Activated naive CD8-positive, alpha-beta T cell treated with anti-CD3 and anti-CD28 coated beads, Interleukin-2, amount 10 ng/mL, durations not matched to agents 7 days and 5 days (primary cell): Measurements from ENCODE around the gene POLR1G. TPM values are rescaled to one million over a fixed set of nuclear protein-coding genes. Genes with fewer than 3 reads are reported as not detected.

ENCODE experiments used
- ATAC-seq: fragments of 150-1000 bp; cut with Tn5 transposase; one replicate; pipeline ENCODE4 v1.10.0; 2021; ENCODE audit warnings: low read depth, moderate library complexity
- POLR2A ChIA-PET: fragments of 350-600 bp; sonication (Branson Sonifier 250); formaldehyde crosslinking; loops from one replicate; lab custom pipeline; 2021; ENCODE audit warnings: antibody characterized with exemption; lab: Charles Lee
- DNase-seq: peaks from one replicate; pipeline ENCODE4 v3.0.0; 2021
- H3K27ac Mint-ChIP-seq: one replicate; pipeline ENCODE4 v1.8.0; 2022; ENCODE audit warnings: mild to moderate bottlenecking, mixed read lengths
- H3K27me3 Mint-ChIP-seq: one replicate; pipeline ENCODE4 v1.8.0; 2022; ENCODE audit warnings: mild to moderate bottlenecking, moderate library complexity, mixed read lengths
- H3K36me3 Mint-ChIP-seq: one replicate; pipeline ENCODE4 v1.8.0; 2021; ENCODE audit warnings: mild to moderate bottlenecking, mixed read lengths
- H3K4me1 Mint-ChIP-seq: one replicate; pipeline ENCODE4 v1.8.0; 2021; ENCODE audit warnings: mixed read lengths
- H3K4me3 Mint-ChIP-seq: one replicate; pipeline ENCODE4 v1.8.0; 2022; ENCODE audit warnings: mild to moderate bottlenecking, moderate library complexity, mixed read lengths
- H3K9me3 Mint-ChIP-seq: one replicate; pipeline ENCODE4 v1.8.0; 2021; ENCODE audit warnings: mixed read lengths
- total RNA-seq, 2 experiments: library from RNA; stranded (reverse); gene quantifications; one replicate each; pipeline ENCODE4 v1.2.3, GENCODE V29; 2021

POLR1G gene
- total RNA-seq, 2 experiments from 2014 or later: 6.0 to 6.3 TPM

GRCh38 chr19:45376045-45376724 lies 30.3 kb upstream of the POLR1G start:
- Mint-ChIP-seq H3K27ac (no peak overlapping the region), H3K27me3 (peaks cover 8% of the 10 kb centered on the region), H3K4me3 (no peak overlapping the region), H3K4me1 (peaks cover 2% of the 10 kb centered on the region), H3K36me3 (no peaks in the 10 kb centered on the region), H3K9me3 (no peaks in the 10 kb centered on the region)
- POLR2A ChIA-PET: no interaction called here
- no peak for ATAC-seq
- no peak for DNase-seq

- no peak overlapping the region for H3K4me3 Mint-ChIP-seq
Observed at GRCh38 chr19:45380107-45380506, 26.3 kb upstream of the POLR1G start.

GRCh38 chr19:45382426-45382825 lies 24.0 kb upstream of the POLR1G start:
- no peak for DNase-seq
- Mint-ChIP-seq H3K9me3 (no peaks in the 10 kb centered on the region), H3K4me3 (no peak overlapping the region), H3K4me1 (peaks cover 1% of the 10 kb centered on the region), H3K27me3 (peaks cover 22% of the 10 kb centered on the region), H3K27ac (no peak overlapping the region), H3K36me3 (no peaks in the 10 kb centered on the region)
- no peak for ATAC-seq
- POLR2A ChIA-PET: no interaction called here

More at GRCh38 chr19:45380107-45380506, 26.3 kb upstream of the POLR1G start:
- H3K36me3 Mint-ChIP-seq: no peaks in the 10 kb centered on the region
- no peaks in the 10 kb centered on the region for H3K4me1 Mint-ChIP-seq
- DNase-seq: no peak
- no peak overlapping the region for H3K27ac Mint-ChIP-seq
- H3K9me3 Mint-ChIP-seq: no peaks in the 10 kb centered on the region
- ATAC-seq: no peak
- POLR2A ChIA-PET: no interaction called here
- H3K27me3 Mint-ChIP-seq: peaks cover 7% of the 10 kb centered on the region

- Mint-ChIP-seq H3K4me3 (no peak overlapping the region), H3K27me3 (peaks cover 34% of the 10 kb centered on the region), H3K9me3 (no peaks in the 10 kb centered on the region), H3K4me1 (peaks cover 1% of the 10 kb centered on the region), H3K36me3 (no peaks in the 10 kb centered on the region), H3K27ac (no peak overlapping the region)
- DNase-seq: no peak
- POLR2A ChIA-PET: interaction anchor here (0.6 kb wide), 1 partner anchor 367 kb away, joined by 3 read pairs; no protein-coding TSS in a partner anchor
- no peak for ATAC-seq
Observed at GRCh38 chr19:45385392-45386221, 20.8 kb upstream of the POLR1G start.

- H3K9me3 Mint-ChIP-seq: no peaks in the 10 kb centered on the region
- ATAC-seq (no peak), DNase-seq (no peak)
- H3K36me3 Mint-ChIP-seq: peaks cover 2% of the 10 kb centered on the region
- POLR2A ChIA-PET: no interaction called here
- peaks cover 2% of the 10 kb centered on the region for H3K4me1 Mint-ChIP-seq
- peaks cover 30% of the 10 kb centered on the region for H3K27me3 Mint-ChIP-seq
- no peak overlapping the region for H3K4me3 Mint-ChIP-seq
- no peak overlapping the region for H3K27ac Mint-ChIP-seq
Observed at GRCh38 chr19:45391346-45391745, 15.1 kb upstream of the POLR1G start.

- DNase-seq (no peak), ATAC-seq (no peak)
- POLR2A ChIA-PET: no interaction called here
- Mint-ChIP-seq H3K36me3 (peaks cover 2% of the 10 kb centered on the region), H3K4me3 (no peak overlapping the region), H3K4me1 (peaks cover 2% of the 10 kb centered on the region), H3K27ac (no peak overlapping the region), H3K27me3 (peaks cover 26% of the 10 kb centered on the region), H3K9me3 (no peaks in the 10 kb centered on the region)
Observed at GRCh38 chr19:45391871-45392665, 14.4 kb upstream of the POLR1G start.

GRCh38 chr19:45395821-45396617 lies 10.4 kb upstream of the POLR1G start:
- POLR2A ChIA-PET: interaction anchor here (0.7 to 1.0 kb wide), 2 partner anchors 25 to 73 kb away, joined by 3 read pairs; no protein-coding TSS in a partner anchor
- DNase-seq: peak; percentile 39
- Mint-ChIP-seq H3K4me1 (peaks cover 10% of the 10 kb centered on the region), H3K4me3 (no peak overlapping the region), H3K9me3 (no peaks in the 10 kb centered on the region), H3K27me3 (peaks cover 23% of the 10 kb centered on the region), H3K27ac (no peak overlapping the region), H3K36me3 (peaks cover 9% of the 10 kb centered on the region)
- no peak for ATAC-seq

GRCh38 chr19:45400192-45400591 lies 6.3 kb upstream of the POLR1G start:
- H3K27me3 Mint-ChIP-seq: peaks cover 50% of the 10 kb centered on the region
- no peak overlapping the region for H3K27ac Mint-ChIP-seq
- H3K9me3 Mint-ChIP-seq: no peaks in the 10 kb centered on the region
- H3K36me3 Mint-ChIP-seq: peaks cover 10% of the 10 kb centered on the region
- POLR2A ChIA-PET: no interaction called here
- no peak for DNase-seq
- H3K4me3 Mint-ChIP-seq: no peak overlapping the region
- peaks cover 22% of the 10 kb centered on the region for H3K4me1 Mint-ChIP-seq
- ATAC-seq: no peak

GRCh38 chr19:45401815-45402214 lies 4.6 kb upstream of the POLR1G start:
- peaks cover 28% of the 10 kb centered on the region for H3K4me1 Mint-ChIP-seq
- ATAC-seq (no peak), DNase-seq (no peak)
- POLR2A ChIA-PET: no interaction called here
- no peak overlapping the region for H3K27ac Mint-ChIP-seq
- peaks cover 42% of the 10 kb centered on the region for H3K27me3 Mint-ChIP-seq
- no peaks in the 10 kb centered on the region for H3K9me3 Mint-ChIP-seq
- H3K36me3 Mint-ChIP-seq: peaks cover 8% of the 10 kb centered on the region
- H3K4me3 Mint-ChIP-seq: no peak overlapping the region

GRCh38 chr19:45402298-45403061 lies 4.0 kb upstream of the POLR1G start:
- H3K27me3 Mint-ChIP-seq: peaks cover 35% of the 10 kb centered on the region
- POLR2A ChIA-PET: no interaction called here
- ATAC-seq: no peak

GRCh38 chr19:45403272-45403671 lies 3.2 kb upstream of the POLR1G start:
- DNase-seq (no peak), ATAC-seq (no peak)
- no peaks in the 10 kb centered on the region for H3K9me3 Mint-ChIP-seq
- H3K4me3 Mint-ChIP-seq: no peak overlapping the region
- H3K27ac Mint-ChIP-seq: no peak overlapping the region
- peaks cover 6% of the 10 kb centered on the region for H3K36me3 Mint-ChIP-seq
- H3K4me1 Mint-ChIP-seq: peaks cover 30% of the 10 kb centered on the region
- POLR2A ChIA-PET: interaction anchor here (1.7 kb wide), 1 partner anchor 75 kb away, joined by 7 read pairs; no protein-coding TSS in a partner anchor
- peaks cover 32% of the 10 kb centered on the region for H3K27me3 Mint-ChIP-seq

More at GRCh38 chr19:45402298-45403061, 4.0 kb upstream of the POLR1G start:
- Mint-ChIP-seq H3K27ac (no peak overlapping the region), H3K36me3 (peaks cover 8% of the 10 kb centered on the region), H3K4me1 (peaks cover 30% of the 10 kb centered on the region), H3K9me3 (no peaks in the 10 kb centered on the region), H3K4me3 (no peak overlapping the region)
- DNase-seq: peak; percentile 52
